Skeletal muscle cell (primary cell): ENCODE data around the gene KCNJ6.
A peak's percentile ranks its signal among the peaks of the same experiment; 100 is the strongest.
"Not testable (repeated sequence)": the region's sequence is repeated elsewhere in the genome, so short reads cannot be mapped to it uniquely, and the experiment has no call there.

ENCODE experiments used
- DNase-seq: peaks from one replicate; pipeline ENCODE4 v3.0.0-alpha.2; 2010; ENCODE audit warnings: low read depth
- H3K4me3 ChIP-seq: 2 replicates; pipeline ENCODE4 v1.5.1; 2011; ENCODE audit warnings: low read depth, mild to moderate bottlenecking, control low read depth, low read length, moderate library complexity

Gene KCNJ6

DNA sequence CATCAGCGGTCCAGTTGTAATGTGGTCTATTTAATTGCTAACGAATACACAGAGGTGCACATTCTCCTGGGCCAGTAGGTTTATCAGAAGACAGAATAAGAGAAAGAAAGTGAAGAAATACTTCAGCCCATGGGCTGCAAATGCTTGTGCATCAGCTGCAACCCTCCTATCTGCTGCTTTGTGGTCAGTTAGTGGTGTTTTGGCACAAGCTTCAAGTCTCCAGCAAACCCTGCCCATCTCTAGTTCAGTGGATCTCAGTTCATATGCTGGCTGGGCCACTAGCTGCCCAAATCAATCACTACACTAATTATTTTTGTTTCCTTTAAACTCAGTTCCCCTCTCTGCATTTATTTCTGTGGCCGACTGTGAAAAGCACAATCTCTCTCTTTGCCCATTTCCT, 124.2 kb downstream of the KCNJ6 start:
- DNase-seq, result peak; percentile 26
- H3K4me3 ChIP-seq, result no peak overlapping the region

DNA sequence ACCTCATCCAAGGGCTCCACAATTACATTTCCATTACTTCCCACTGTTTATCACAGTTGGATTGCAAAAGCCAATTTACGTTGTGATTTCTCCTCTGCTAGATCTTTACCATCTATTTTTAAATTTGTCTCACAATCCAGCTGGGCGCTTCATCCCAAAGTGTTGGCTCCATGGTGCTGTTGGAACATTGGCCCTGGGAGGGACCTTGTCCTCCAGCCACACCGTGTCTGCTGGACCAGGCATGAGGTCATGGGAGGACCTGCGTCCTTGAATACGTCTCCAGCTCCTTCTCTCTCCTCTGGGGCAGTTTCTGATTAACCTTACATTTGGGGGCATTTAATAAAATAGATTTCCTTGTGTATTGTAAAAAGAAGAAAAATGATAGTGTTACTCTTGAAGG, 125.4 kb downstream of the KCNJ6 start:
- no peak overlapping the region for H3K4me3 ChIP-seq
- no peak for DNase-seq

DNA sequence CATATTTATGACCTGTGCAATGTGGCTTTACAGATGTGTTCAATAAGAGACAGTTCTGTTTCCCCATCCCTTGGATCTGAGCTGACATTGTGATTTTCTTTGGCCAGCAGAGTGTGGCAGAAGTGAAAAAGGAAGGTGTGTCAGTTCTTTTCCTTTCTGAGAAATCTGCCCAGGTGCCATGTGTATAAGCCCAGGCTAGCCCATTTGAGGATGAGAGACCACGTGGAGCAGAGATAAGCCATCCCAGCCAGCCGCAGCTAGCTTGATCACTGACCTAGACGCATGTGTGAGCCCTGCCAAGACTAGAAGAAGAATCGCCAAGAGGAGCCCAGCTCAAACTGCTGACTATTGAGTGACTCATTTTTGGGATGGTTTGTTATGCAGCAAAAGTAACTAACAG, 127.8 kb downstream of the KCNJ6 start:
- DNase-seq, result no peak

DNA sequence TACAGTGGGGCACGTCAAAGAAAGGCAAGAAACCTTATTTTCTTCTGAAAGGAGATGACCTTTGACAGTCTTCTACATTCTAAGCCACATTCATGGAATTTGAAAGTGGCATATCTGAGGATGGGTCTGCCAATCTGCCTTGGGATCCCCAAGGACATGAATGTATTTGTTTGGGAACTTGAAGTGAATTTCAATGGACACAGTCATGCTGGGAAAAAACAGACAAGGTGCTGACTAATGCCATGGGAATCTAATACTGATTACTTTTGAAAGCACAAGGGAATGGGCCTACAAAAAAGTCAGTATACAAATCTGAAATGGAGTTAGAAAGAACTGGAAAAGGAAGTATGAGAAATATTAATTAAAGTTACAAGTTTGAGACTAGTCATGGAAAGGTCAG, 128.8 kb downstream of the KCNJ6 start:
- H3K4me3 ChIP-seq, result no peak overlapping the region
- peak; percentile 88 for DNase-seq

More for the DNA sequence above, 127.8 kb downstream of the KCNJ6 start:
- no peak overlapping the region for H3K4me3 ChIP-seq

DNA sequence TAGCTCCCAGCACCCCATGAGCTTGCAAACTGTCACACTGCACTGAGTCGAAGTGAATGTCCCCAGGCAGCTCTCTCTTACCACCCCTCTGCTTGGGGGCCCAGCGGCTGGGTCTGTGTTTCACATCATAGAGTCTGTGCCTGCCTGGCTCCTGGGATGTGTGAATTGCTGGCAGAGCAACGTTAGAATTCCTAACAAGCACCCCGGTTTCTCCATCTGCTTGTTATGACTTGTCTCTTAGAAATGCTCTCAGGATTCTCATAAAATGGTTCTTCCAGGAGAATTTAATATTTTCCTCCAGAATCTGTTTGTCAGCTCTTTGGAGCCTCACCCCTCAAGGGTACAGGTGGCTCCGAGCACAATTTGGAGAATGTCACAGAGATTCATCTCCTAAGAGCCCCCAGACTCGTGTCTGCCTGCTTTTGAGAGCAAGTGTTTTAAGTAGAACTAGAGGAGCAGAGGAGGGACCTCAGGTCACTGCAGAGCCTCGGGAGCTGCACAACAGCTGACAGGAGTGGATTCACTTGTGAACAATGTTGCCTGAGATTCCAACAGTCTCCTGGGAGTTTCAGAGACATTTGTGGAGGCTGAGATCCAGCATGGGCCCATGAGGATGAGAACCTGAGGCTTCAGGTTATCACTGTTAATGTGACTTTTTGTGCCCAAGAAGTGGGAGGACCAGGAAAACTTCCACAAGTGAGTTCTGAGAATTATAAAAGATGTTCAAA, 131.5 kb downstream of the KCNJ6 start:
- no peak overlapping the region for H3K4me3 ChIP-seq
- DNase-seq, result peak; percentile 40

DNA sequence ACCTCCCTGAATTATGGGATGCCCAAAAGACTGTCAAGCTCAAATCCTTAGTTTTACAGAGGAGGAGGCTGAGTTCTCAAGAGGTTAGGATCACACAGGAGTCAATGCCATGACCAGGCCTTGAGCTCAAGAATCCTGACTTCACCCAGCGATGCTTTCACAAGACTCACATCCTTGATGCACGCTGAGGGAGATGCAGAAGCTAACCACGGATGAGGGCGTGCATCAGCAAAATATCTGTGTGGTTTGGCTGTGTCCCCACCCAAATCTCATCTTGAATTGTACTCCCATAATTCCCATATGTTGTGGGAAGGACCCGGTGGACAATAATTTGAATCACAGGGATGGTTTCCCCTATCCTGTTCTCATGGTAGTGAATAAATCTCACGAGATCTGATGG, 133.2 kb downstream of the KCNJ6 start:
- H3K4me3 ChIP-seq, result no peak overlapping the region
- DNase-seq, result no peak

DNA sequence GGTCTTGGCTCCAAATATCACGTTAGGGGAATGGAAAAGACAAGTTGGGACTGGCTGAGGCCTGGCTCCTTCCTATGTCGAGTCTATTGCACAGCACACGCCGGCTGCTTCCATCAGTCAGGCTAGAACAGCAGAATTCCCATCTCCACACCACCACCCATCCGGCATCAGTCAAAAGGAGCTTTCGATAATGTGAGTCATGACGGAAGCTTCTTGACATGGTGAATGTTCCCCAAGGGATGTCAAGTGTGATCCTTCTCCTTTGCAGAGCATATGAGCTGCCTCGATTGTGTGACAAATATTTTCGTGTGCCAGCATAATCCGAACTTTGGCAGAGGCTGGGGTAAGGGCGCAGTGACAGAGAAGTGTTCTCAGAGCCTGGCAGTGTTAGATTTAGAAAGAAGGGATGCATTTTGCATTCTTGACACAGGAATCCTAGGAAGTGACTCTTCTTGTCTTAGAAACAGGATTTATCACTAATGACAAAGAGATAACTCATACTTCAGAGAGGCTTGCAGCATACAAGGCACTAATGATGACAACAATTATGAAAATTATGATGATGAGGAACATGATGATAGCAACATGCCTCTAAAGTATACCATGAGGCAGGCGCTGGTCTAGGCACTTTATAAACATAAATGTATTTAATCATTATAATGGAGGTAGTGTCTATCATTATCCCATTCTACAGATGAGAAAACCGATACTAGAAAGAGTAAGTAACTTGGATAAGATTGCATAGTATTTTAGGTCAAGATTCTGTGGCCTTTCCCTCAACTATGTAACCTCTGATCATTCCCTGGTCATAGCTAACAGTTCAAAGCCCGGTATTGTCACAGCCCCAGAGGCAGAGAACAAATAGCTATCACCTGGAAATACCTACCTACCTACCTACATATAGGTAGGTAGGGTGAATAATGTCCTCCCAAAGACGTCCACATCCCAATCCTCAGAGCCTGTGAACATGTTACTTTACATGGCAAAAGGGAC, 135.0 kb downstream of the KCNJ6 start:
- H3K4me3 ChIP-seq, result no peak overlapping the region
- DNase-seq, result no peak

DNA sequence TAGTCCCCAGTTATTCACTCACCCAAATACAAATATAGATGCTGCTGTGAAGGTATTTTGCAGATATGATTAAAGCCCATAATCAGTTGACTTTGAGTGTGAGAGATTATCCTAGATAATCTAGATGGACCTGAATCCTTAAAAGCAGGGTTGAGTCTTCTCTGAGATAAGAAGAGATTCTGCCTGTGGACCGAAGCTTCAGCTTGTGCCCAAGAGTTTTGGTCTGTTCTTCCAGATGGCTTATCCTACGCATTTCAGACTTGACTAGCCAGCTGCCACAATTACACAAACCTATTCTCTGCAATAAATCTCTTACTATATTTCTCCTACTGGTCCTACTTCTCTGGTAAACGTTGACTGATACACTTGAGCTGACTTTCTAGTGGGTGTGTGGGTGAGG, 145.1 kb downstream of the KCNJ6 start:
- no peak overlapping the region for H3K4me3 ChIP-seq
- no peak for DNase-seq

DNA sequence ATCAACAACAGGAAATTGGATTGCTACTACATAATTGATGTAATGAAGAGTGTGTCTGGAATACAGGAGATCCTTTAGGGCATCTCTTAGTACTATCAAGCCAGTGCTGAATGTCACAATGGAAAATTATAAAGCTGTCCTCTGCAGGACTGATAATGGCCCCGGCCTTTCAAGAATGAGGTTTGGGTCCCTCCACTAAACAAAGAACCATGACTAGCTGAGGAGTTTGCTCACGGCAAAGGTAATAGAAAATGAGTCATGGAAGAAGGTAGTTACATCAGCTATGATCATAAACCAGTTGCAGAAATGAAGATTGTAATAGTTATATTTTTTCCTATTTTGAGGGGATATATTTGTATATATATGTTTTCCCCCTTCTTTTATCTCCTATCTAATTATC, 145.8 kb downstream of the KCNJ6 start:
- no peak overlapping the region for H3K4me3 ChIP-seq
- DNase-seq, result no peak

DNA sequence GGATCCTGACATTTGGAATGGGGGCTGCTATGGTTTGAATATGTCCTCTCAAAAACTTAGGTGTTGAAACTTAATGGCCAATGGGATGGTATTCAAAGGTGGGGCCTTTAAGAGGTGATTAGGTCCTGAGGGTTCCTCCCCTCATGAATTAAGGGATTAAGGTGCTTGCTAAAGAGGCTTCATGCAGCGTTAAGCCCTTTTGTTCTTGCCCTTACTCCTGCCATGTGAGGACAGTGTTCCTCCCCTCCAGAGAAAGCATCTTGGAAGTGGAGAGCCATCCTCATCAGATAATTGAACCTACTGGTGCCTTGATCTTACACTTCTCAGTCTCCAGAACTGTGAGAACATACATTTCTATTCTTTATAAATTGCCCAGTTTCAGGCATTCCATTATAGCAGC, 146.6 kb downstream of the KCNJ6 start:
- no peak for DNase-seq
- no peak overlapping the region for H3K4me3 ChIP-seq

DNA sequence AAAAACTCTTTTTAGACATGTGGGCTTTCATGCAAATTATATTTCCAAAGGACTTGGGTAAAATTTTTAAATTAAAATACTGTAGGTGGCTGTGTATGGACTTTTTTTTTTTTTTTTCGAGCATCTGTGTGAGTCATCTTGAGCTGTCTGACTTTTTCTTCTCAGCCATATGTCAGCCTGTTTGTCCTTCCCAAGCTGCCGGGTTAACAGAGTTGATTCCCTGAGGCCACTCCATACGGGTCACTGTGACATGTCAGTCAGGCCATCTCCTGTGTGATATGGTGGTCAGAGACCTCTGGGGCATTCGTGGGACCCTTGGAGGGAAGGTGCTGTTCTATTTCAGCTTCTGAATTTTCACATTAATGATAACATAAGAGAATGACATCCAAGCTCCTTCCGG, 148.3 kb downstream of the KCNJ6 start:
- DNase-seq, result no peak
- H3K4me3 ChIP-seq, result no peak overlapping the region

DNA sequence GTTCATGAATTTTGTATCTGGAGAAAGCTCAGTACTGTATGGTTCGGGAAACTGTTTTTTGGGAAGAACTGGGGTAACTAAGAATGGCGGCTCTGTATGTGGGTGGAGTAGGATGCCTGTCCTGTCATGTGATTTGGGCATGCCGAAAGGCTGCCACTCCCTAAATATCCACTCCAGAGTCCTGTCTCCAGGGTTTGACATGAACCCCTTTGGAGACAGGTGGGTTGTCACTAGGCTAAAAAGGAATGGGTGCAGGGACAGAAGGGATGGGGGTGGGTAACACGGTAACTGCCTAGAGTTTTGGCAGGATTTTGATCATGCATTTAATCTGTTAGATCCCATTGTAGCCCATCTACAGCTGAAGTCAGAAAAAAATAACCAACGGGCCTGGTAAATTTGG, 150.1 kb downstream of the KCNJ6 start:
- no peak overlapping the region for H3K4me3 ChIP-seq

DNA sequence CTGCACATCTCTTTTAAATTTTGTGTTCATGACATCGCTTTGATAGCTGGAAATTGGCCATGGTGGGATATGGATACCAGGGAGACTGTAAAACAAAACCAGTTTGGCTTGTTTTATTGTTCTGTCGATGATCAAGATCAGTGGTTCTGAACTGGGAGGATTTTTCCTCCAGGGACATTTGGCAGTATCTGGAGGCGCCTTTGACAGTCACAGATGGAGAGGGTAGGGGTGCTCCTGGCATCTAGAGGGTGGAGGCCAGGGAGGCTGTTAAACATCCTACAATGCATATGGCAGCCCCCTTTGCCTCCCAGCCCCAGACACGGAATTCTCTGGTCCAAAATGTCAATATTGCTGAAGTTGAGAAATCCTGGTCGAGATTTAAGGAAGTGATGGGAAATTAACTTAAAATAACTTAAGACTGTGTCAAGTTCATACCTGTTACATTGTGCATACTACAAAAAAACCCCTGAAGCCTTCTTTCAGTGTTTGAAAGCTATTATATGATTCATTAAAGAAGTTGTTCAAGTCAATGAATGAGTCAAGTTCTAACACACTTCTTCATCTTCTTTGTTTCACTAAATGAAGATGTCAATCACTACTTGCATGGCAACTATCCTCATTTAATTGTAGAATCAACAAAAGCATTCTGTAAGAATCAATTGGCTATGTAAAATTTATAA, 150.9 kb downstream of the KCNJ6 start:
- H3K4me3 ChIP-seq, result no peak overlapping the region
- DNase-seq, result no peak

More for the DNA sequence above, 150.1 kb downstream of the KCNJ6 start:
- no peak for DNase-seq

DNA sequence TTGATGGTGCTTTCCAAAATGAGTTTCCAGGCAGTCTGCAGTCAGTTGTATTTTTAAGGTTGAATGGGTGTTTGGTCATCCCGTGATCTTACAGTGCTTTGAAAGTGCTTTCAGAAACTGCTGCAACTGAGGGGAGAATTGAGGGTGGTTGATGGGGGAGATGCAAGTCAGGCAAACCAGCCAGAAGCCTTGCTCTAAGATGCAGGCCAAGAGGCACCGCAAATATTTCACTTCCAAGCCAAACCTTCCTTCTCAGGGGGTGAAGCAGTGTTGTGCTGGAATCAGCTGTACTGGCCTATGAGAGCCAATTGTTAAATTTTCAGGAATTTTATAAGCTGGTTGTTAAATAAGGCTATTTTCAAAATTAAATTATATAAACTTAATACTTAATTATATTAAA, 151.6 kb downstream of the KCNJ6 start:
- no peak for DNase-seq
- no peak overlapping the region for H3K4me3 ChIP-seq

DNA sequence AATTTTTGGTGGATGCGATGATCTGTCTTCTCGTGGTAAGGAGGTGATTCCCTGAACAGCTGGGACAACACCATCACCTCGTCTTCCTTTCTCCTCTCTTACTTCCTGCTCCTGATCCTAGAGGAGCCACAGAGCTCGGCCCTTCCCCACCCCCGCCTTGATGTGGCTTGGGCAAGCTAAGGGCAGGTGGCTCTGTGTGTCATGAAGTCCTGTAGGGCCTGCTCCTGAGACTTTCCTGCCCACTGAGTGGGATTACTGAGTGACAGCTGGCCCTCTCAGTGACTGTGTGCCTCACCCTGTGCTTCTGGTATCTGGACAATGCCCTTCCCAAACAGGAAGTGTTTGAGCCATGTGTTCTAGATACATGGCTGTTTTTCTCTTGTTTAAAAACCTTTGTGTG, 153.0 kb downstream of the KCNJ6 start:
- DNase-seq, result no peak

DNA sequence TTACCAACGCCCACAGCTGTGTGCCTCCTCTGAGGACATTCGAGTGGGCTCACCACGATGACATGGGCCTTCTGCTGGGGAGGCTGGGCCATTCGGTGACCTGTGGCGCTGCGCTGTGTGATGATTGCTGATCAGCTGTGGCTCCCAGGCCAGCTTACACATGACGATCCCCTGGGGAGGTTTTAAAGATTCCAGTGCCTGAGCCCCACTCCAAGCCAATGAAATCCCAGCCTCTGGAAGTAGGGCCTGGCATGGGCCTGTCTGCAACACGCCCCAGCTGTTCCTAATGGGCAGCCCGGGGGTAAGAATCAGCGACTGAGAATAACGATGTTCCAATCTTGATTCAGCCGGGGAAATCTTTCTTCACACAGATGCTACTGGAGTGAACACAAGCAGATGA, 153.7 kb downstream of the KCNJ6 start:
- DNase-seq, result peak; percentile 19
- no peak overlapping the region for H3K4me3 ChIP-seq

More for the DNA sequence above, 153.0 kb downstream of the KCNJ6 start:
- no peak overlapping the region for H3K4me3 ChIP-seq

DNA sequence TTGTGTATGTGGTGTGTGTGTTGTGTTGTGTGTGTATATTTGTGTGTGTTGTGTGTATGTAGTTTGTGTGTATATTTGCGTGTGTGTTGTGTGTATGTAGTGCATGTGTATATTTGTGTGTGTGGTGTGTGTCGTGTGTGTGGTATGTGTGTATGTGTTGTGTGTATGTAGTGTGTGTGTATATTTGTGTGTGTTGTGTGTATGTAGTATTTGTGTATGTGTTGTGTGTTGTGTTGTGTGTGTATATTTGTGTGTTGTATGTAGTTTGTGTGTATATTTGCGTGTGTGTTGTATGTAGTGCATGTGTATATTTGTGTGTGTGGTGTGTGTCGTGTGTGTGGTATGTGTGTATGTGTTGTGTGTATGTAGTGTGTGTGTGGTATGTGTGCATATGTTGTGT, 154.9 kb downstream of the KCNJ6 start:
- H3K4me3 ChIP-seq, DNase-seq: not testable (repeated sequence)

DNA sequence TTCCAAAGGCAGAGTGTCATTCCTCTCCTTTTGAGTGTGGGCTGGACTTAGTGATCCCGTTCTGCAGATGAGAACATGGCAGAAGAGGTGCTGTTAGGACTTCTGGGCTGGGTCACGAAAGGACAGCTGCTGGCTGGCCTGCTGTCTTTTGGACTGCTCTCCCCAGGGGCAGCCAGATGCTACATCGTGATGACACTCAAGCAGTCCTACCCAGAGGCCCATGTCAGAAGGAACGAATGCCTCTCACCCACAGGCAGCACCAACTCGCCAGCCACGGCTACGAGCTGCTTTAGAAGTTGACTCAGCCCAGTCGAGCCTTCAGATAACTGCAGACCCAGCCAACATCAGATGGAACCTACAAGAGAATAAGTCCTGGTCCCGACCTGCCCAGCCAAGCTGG, 156.5 kb downstream of the KCNJ6 start:
- H3K4me3 ChIP-seq, result no peak overlapping the region
- no peak for DNase-seq

DNA sequence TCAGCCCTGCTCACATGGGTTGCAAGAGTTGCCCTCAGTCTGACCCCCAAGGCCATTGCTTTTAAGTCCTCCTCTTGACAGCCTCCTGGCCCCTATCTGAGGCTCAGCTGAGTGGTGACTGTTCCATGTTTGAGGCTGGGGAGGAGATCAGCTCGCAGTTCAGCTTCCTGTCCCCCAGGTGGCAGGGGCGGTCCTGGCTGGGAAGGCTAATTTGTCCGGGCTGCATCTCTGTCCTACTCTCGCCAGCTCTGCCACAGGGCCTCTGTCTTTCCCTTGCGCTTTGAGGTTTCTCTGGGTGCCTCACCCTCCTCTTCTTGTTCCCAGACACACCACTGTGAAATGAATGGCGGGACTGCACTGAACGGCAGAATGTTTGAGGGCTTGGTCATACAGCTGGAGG, 157.3 kb downstream of the KCNJ6 start:
- no peak overlapping the region for H3K4me3 ChIP-seq
- DNase-seq, result peak; percentile 18
